GF-D8 (cell line): Measurements from ENCODE around the gene SLC9A1.
A peak's percentile ranks its signal among the peaks of the same experiment; 100 is the strongest.

Source experiments
- DNase-seq: peaks from one replicate; lab custom pipeline; 2025; lab: John Stamatoyannopoulos, UW

SLC9A1 gene

DNA sequence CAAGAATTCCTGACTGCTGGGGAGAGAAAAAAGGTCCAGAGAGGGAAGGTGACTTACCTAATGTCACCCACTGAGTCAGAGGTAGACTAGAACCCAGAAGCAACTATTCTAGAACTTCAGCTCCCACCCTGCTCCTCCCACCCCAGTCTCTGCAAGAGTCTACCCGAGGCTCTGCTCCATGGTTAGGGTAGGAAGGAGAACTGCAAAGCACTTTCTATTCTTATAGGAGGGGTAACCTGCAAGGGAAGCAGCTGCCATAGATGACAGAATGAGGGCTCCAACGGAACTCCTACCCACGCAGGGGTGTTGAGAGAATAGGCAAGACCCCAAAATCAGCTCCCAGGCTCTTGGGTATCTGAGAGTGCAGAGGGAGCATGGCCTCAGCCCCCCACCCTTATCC is 4.3 kb downstream of the SLC9A1 start:
- DNase-seq = no peak

DNA sequence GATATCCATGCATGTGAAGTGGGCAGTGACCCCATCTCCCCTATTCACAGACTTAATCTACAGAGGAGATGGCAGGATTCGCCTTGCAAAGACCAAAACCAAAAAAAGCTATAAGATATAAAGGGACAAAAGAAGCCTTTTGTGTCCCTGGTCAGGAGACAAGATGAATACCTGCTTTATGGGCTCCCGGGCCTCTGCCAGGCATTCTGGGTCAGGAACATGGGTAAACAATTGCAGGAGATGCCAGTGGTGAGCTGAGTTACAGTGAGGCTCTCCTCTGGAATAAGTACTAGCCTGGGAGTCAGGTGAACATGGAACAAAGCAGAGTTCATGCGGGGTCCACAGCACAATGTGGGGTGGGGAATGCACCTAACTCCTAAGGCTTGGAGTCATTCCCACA is 4.7 kb downstream of the SLC9A1 start:
- DNase-seq = no peak

DNA sequence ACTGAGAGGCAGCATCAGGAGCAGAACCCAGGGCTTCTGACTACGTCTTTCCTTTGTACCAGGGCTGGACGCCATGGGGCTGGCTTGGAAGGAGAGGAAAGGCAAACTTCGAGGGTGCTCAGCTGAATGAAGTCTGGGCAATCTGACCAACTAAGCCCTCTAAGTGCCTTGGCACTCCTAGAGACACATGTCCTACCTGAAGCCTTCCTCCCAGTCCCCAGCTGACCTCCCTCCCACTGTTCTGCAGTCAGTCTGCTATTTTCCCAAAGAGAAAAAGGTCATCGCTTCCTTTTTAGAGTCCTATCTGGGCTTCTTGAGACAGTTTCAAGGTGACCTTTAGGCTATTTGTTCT is 5.2 kb downstream of the SLC9A1 start:
- no peak for DNase-seq

DNA sequence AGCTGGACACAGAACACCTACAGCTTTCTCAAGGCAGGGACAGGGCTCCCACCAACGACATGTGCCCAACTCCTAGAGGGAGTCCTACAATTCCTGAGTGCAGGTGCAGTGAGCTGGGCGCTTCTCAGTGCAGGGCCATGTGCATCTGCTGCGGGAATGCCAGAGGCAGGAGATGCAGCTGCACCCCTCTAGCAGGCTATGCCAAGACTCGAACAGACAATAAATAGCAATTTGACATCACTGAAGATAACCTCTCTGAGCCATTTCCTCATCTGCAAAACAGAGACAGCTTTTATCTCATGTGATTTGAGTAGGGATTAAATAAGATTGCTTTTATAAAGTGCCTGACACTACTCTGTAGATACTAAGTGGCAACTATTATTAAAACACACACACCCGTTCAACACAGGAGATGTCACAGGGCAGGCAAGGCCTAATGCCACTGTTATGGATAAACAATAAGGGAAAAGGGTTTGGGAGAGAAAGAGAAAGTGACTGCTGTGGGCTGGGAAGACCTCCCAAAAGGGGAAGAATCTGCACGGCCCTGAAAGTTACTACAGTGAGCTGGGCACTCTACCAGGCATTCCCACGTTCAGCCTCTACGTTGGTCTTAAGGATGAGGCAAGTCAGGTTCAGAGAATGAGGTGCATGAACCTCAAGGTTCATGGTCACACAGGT is 5.7 kb downstream of the SLC9A1 start:
- no peak for DNase-seq

DNA sequence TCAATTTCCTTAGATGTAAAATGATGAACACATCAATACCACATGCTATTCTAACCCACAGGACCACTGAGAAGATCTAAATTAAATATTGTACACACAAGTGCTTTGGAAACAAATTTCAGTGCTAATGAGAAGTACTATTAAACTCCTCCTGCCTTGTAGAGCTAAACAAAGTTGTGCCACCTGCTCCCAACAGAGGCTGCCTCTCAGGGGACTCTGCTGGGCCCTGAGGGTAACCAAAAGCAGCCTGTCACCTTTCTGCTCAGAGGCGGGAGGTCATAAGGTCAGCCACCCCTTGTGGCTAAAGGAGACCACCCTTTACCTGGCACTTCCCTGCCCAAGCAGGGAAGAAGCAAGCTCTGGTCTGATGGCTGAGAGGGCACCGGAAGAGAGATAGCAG is 6.3 kb downstream of the SLC9A1 start:
- DNase-seq = no peak

DNA sequence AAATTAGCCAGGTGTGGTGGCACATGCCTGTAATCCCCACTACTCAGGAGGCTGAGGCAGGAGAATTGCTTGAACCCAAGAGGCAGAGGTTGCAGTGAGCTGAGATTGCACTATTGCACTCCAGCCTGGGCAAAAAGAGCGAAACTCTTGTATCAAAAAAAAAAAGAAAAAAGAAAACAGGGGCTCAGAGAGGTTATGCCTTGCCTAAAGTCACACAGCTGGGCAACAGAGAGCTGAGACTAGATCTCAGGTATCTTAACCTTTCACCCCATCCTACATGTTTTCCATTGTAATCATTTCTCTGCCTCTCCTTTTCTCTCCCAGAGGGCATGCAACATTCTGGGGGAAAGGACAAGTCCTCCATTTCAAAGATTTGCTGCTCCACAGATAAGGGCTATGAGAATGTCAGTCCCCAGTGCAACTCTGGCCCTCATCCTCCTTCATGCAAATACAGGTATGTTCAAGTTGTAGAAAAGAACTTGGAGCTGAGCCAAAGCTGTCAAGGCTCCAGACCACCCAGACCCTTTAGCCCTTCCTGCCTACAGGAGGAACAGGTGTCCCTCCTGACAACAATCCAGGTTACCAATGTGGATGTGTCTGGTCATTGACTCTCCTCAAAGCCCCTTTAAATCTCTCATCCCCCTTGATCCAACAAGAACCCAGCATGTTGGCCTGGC is 6.9 kb downstream of the SLC9A1 start:
- DNase-seq = no peak

DNA sequence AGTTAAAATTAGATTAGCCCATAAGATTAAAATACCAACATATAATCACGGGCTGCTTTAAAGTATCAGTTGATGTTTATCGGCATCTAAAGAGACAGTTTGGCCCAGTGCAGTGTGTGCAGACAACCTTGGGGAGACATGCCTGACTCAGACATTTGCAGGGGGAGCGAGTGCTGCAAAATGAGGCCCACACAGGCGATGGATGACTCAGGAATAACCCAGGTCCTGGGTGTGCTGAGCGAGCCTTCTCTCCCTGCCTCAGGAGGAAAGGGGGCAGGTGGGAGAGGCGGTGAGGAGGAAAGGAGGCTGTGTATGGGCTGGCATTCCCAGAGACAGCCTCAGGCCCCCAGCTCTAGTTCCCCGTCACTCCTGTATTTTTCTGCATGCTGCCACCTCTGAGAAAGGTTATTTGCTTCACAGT is 9.0 kb downstream of the SLC9A1 start:
- no peak for DNase-seq

DNA sequence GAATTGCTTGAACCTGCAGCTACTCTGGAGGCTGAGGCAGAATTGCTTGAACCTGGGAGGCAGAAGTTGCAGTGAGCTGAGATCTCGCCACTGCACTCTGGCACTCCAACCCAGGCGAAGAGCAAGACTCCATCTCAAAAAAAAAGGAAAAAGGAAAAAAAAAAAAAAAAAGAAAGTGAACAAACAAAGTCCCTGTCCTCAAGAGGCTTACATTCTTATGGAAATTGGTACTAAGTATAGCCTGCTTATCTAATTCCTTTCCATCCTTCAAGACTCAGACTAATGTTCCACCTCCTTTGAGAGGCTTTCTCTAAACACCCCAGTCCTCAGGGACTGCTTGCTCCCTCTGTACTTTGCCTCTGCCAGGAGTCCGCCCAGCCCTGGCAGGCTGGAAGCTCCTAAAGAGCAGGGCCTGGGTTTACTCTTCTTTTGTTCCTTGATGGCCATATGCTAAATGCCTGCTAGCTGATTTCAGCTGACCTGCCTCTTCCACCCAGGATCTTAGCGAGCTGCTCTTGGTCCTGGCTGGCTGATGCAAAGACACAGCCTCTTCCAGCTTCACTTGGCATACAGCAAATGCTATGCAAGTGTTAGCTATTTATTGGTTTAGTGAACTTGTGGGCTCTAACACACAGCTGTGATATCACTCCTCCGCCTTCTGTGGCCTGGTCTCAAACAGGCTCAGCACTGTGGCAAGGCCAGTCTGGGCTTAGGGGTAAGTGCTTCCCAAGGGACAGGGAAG is 9.8 kb downstream of the SLC9A1 start:
- no peak for DNase-seq

DNA sequence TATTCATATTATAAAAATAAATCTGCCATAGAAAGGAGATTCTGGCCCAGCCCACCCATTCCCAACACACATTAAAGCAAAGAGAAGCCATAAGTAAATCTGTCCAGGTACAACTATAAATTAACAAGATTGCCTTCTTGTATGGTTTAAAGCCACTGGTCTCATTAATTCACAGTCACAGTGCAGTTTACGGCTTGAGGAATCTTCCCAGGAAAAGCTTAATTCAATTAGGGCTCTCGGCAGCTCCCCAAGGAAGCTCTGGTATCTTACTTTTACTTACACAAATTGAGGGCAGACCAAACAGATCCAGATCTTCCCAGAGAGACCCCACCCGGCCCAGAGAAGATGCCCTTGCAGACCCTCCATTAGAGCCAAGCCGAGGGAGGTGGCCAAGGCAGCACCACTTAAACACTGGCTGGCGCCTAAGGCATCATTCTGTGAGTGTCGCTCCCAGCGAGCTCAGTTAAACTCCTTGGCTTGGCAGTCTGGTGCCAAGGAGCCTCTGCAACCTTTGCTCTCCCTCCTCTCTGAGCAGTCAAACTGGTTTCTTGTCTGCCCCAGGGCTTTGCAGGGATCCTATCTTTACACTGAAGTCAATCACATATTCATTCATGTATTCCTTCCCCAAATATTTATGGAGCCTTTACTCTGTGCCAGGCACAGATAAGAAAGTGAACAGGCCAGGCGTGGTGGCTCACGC is 10.7 kb downstream of the SLC9A1 start:
- no peak for DNase-seq

DNA sequence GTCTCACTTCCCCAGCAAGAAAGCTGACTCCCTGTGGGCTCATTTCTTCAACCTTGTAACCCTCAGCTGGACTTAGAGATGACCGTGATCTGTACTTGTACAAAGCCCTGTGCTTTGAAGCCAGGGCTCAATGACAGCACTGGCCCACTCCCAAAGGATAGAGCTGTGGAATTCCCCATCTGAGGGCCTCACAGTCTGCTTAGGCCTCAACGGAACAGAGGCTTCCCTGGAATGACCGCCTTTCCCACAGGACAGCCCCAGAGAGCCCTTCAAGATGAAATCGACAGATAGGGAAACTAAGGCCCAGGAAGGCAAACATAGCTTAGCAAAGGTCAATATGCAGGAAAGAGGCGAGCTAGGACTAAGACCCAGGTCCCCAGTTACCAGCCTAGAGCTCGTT is 11.5 kb downstream of the SLC9A1 start:
- DNase-seq = no peak

DNA sequence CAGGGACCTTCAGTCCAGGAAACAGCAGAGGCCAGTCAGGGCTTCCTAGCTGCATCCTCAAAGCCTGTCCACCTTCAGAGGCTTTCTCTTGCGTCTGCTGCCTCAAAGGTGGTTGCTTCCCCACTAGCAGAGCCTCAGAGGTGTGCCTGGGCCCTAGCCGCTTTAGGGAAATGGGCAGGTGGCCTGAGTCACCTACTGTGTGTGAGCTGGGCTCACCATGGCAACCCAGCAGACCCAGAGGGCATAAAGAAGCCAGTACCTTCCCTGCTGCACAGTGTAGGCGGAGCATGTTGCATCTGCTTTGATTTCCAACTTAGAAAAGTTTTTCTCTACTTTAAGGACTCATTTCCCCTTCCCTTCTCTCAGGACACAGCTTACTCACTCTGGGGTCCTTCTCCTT is 12.5 kb downstream of the SLC9A1 start:
- DNase-seq = no peak

DNA sequence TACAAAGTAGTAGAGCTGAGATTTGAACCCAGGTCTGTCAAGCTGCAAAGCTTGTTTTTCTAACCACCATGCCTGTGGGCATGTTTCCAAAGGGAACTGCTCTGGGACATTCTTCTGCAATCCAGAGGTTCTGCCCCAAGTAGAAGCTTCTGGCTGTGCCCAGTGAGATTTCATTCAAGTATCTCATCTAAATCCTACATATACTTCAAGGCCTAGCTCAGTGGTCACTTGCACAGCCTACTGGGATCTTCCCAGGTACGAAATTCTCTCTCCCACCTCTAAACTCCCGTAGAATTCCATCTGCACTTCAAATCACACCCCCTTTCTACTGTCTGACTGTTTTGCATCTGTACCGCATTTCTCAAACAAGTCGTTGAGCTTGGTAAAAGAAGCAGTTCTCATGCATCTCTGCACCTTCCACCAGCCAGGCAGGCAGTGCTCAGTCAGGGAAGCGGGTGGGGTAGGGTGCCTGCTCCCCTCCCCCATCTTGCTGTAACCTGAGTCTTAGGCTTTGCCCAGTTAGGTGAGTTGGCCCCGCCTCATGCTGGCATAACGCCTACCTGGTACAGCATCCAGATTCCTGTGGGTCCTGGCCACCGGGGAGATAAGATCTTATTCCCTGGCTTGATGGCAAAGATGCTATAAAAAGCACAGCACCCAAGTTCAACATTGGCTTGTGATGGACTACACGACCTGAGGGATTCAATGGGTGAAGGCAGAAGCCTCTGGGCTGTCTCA is 13.5 kb downstream of the SLC9A1 start:
- DNase-seq = no peak

DNA sequence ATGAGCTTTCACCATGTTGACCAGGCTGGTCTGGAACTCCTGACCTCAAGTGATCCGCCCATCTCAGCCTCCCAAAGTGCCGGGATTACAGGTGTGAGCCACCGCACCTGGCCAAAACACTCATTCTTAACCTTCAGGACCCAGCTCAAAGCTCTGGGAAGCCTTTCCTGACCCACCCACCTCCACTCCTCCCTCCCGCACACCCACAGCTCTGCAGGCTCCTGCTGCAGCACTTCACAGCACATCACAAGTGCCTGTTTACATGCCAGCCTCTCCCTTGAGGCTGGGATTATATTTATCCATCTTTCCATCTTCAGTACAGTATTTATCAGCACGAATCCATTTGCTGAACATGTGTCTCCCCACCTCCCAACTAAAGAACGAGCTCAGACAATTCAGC is 14.9 kb downstream of the SLC9A1 start:
- no peak for DNase-seq

DNA sequence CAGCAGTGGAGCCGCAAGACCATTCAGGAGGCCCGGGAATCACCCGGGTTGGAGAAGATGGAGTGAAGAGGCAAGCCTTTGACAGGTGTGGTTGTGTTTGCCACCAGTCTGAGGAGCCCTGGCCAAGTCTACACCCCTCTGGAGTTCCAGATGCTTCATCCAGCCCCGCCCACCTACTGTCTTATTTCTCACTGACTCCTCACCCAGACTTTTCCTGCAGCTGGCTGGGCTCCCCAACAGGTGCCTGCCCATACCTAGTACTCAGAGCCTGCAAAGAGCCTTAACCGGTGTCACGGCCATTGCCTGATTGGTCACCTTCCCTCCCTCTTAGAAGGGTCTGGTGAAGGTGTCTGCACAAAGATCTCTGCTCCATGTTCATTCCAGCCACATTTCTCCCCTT is 16.0 kb downstream of the SLC9A1 start:
- no peak for DNase-seq

DNA sequence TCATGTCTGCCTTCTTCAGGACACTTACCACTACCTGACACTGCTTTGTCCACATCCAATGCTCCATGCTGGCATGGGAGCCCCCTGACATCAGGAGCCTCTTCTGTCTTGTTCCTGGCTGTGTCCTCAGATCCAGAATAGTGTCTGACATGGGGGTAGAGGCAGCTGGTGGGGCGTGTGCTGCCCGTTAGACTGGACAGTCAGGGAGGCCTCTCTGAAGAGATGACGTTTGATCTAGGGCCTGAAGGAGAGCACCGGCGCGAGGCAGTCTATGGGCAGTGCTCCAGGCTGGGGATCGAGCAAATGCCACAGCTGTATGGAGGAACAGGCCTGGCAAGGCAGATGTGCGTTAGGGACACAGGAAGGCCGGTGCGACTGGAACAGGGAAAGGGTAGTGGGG is 16.6 kb downstream of the SLC9A1 start:
- no peak for DNase-seq

DNA sequence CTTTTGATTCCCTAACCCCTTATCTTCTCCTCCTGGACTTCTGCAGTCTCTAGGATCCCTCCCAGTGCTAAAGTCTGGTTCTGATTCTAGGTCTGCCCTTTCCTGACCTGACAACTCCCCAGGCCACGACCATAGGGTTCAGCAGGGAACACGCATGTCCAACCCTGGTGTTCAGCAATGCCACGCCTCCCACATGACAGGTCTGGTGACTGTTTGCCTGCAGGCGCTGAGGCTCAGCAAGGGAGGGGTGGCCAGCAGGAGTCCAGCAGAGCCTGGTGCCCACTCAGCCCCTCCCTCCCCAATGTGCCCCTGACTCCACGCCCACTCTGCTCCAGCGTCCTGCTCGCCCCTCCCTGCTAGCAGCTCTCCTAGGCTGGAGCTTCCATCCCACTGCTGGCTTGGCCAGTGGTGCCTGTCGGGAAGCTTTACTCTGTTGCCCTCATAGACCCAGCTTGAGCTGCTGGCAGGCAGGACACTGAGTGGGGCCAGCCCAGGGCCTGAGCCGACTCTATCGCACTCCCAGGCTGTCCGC is 17.3 kb downstream of the SLC9A1 start:
- peak; percentile 23 for DNase-seq

DNA sequence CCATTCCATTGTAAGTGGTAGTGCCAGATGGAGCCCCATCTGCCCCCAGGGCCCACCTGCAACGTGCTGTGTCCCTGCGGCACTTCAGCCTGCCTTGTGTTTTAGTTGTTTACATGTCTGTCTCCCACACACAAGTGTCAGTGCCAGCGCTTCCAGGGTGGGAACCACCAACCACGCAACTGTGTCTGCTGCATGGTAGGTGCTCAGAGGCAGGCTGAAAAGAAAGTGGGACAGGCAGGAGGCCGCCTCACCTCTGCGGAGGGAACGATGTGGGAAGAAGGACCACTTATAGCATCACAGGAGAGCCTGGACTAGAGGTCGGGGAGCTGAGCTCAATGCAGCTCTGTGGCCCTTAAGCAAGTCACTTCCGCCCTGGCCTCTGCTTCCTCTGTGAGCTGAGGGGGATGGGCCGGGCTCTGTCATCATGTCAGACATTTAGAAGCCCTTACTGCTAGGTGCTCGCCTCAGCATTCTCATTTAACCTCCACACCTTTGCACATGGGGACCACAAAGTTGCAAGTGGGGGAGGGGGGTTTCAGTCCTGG is 17.9 kb downstream of the SLC9A1 start:
- peak; percentile 66 for DNase-seq

DNA sequence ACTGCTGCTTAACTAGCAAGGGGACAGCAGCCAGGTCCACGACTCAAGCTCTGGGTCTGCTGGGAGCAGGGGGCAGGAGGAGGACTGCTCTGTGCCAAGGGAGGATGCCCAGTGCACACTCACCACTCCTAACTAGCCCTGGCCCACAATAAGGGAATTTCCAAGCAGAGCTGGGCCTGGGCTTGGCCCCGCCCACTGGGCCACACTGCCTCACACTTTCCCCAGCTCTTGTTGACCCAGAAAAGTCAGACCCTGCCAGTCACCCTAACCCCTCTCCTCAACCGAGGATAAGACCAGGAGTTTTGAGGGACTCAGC is 18.7 kb downstream of the SLC9A1 start:
- DNase-seq = no peak

DNA sequence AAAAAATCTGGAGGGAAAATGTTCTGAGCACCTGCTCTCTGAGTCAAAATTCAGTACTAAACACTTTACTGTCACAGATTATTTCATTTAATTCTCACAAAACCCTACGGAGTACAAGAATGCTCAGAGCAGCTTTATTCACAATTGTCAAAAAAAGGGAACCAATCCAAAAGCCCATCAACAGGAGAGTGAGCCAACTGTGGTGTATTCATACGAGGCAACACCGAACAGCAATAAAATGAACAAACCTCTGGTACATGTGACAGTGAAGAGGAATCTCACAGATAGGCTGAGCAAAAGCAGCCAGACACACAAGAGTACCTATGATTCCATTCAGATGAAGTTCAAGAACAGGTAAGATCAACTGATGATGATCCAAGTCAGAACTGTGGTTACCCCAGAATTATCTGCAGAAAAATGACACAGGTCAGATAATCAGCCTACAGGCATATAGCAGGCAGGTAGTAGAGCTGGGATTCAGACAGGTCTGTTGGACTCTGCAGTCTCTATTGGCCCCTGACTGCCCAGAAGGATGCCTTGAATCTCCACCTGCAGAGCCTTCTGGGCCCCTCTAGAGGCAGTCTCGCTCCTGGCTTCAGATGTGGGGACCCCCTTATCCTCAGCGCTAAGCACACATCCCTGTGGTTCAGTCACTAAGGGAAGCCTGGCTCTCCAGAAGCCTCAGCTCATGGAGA is 19.2 kb downstream of the SLC9A1 start:
- no peak for DNase-seq

DNA sequence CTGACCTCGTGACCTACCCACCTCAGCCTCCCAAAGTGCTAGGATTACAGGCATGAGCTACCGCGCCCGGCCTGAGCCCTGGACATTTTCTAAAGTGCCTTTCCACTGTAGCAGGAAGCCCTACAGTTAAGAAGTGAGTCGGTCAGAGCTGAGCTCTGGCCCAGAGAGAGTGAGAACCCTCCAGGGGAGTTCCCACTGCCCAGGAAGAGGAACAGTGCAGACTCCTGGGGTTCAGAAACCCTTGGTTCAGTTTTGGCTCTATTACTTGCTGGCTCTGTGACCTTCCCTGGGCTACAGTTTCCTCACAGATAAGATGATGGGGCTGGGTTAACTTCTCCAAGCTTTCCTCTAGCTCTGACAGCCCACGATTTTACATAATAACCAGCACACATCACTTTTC is 20.9 kb downstream of the SLC9A1 start:
- no peak for DNase-seq

DNA sequence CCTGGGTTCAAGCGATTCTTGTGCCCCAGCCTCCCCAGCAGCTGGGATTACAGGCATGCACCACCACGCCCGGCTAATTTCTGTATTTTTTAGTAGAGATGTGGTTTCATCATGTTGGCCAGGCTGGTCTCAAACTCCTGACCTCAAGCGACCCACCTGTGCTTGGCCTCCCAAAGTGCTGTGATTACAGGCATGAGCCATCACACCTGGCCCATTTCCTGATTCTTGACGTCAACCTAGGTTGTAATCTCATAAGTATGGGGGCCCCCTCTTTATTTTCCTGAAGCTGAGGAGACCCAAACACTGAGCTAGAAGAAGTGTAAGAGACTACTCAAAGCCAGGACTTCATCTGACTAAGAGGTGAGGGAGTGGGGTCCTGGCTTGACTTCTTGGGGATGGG is 21.8 kb downstream of the SLC9A1 start:
- no peak for DNase-seq
